ENCODE data around the gene RAB11B. TPM values are rescaled to one million over a fixed set of nuclear protein-coding genes. Genes with fewer than 3 reads are reported as not detected.

RAB11B gene
- total and polyA plus RNA-seq, 2 of the 13 experiments (the other 11 are each of a cell fraction or from before 2014, with no cell fraction given): 6.0 to 28.4 TPM

DNA sequence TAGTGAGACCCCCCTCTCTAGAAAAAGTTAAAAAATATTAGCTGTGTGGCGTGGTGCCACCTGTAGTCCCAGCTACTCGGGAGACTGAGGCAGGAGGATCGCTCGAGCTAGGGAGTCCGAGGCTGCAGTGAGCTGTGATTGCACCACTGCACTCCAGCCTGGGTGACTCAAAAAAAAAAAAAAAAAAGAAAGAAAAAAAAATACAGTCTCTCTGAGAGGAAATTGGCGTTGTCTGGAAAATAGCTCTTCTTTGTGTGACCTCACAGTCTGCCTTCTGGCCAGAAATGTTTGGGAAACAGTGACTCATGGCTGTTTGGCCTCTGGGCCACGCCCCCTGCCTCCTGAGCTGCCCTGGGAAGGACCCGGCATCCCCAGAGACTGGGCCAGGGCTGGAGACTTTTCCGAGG lies 33.7 kb downstream of the RAB11B start (continued):
- TF ChIP-seq, protein P1, sequence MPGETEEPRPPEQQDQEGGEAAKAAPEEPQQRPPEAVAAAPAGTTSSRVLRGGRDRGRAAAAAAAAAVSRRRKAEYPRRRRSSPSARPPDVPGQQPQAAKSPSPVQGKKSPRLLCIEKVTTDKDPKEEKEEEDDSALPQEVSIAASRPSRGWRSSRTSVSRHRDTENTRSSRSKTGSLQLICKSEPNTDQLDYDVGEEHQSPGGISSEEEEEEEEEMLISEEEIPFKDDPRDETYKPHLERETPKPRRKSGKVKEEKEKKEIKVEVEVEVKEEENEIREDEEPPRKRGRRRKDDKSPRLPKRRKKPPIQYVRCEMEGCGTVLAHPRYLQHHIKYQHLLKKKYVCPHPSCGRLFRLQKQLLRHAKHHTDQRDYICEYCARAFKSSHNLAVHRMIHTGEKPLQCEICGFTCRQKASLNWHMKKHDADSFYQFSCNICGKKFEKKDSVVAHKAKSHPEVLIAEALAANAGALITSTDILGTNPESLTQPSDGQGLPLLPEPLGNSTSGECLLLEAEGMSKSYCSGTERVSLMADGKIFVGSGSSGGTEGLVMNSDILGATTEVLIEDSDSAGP (CRISPR knock-in tag; IDR thresholded peaks at IDR 0.05; ENCODE audit: borderline replicate concordance): 0 out of 2 replicates have a peak, but pooled peaks have one; percentile 33
- TF ChIP-seq MBNL3 (CRISPR knock-in tag; conservative IDR thresholded peaks at IDR 0.05) (no peak), ZBTB38 (CRISPR knock-in tag; IDR thresholded peaks at IDR 0.05) (no peak), PBX3 (CRISPR knock-in tag; IDR thresholded peaks at IDR 0.05; ENCODE audit: borderline replicate concordance) (no peak), ZFY (CRISPR knock-in tag; IDR thresholded peaks at IDR 0.05) (no peak), TCF12 (IDR thresholded peaks at IDR 0.05) (no peak), TCF12 (CRISPR knock-in tag; IDR thresholded peaks at IDR 0.05) (no peak), ZNF350 (CRISPR knock-in tag; IDR thresholded peaks at IDR 0.05; ENCODE audit: borderline replicate concordance, low read depth) (no peak), NFE2 (CRISPR knock-in tag; IDR thresholded peaks at IDR 0.05) (no peak), MYNN (CRISPR knock-in tag; IDR thresholded peaks at IDR 0.05; ENCODE audit: low read depth) (no peak), ZNF143 (CRISPR knock-in tag; IDR thresholded peaks at IDR 0.05) (no peak), TIGD3 (CRISPR knock-in tag; IDR thresholded peaks at IDR 0.05; ENCODE audit: borderline replicate concordance) (no peak), ZSCAN20 (CRISPR knock-in tag; IDR thresholded peaks at IDR 0.05; ENCODE audit: borderline replicate concordance) (no peak), ZNF558 (CRISPR knock-in tag; IDR thresholded peaks at IDR 0.05; ENCODE audit: borderline replicate concordance) (no peak), ZNF274 (CRISPR knock-in tag; IDR thresholded peaks at IDR 0.05) (no peak), POLR2A (IDR thresholded peaks at IDR 0.05; ENCODE audit: insufficient read depth in 1 of 2, low read depth in 2 of 2, low read length in 2 of 2) (no peak), KLF13 (CRISPR knock-in tag; IDR thresholded peaks at IDR 0.05) (no peak)
- TF ChIP-seq, protein P2, sequence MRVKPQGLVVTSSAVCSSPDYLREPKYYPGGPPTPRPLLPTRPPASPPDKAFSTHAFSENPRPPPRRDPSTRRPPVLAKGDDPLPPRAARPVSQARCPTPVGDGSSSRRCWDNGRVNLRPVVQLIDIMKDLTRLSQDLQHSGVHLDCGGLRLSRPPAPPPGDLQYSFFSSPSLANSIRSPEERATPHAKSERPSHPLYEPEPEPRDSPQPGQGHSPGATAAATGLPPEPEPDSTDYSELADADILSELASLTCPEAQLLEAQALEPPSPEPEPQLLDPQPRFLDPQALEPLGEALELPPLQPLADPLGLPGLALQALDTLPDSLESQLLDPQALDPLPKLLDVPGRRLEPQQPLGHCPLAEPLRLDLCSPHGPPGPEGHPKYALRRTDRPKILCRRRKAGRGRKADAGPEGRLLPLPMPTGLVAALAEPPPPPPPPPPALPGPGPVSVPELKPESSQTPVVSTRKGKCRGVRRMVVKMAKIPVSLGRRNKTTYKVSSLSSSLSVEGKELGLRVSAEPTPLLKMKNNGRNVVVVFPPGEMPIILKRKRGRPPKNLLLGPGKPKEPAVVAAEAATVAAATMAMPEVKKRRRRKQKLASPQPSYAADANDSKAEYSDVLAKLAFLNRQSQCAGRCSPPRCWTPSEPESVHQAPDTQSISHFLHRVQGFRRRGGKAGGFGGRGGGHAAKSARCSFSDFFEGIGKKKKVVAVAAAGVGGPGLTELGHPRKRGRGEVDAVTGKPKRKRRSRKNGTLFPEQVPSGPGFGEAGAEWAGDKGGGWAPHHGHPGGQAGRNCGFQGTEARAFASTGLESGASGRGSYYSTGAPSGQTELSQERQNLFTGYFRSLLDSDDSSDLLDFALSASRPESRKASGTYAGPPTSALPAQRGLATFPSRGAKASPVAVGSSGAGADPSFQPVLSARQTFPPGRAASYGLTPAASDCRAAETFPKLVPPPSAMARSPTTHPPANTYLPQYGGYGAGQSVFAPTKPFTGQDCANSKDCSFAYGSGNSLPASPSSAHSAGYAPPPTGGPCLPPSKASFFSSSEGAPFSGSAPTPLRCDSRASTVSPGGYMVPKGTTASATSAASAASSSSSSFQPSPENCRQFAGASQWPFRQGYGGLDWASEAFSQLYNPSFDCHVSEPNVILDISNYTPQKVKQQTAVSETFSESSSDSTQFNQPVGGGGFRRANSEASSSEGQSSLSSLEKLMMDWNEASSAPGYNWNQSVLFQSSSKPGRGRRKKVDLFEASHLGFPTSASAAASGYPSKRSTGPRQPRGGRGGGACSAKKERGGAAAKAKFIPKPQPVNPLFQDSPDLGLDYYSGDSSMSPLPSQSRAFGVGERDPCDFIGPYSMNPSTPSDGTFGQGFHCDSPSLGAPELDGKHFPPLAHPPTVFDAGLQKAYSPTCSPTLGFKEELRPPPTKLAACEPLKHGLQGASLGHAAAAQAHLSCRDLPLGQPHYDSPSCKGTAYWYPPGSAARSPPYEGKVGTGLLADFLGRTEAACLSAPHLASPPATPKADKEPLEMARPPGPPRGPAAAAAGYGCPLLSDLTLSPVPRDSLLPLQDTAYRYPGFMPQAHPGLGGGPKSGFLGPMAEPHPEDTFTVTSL (CRISPR knock-in tag; IDR thresholded peaks at IDR 0.05; ENCODE audit: borderline replicate concordance): peak; percentile 46; the same call in 1 of the 2 replicates
- TF ChIP-seq, protein P3, sequence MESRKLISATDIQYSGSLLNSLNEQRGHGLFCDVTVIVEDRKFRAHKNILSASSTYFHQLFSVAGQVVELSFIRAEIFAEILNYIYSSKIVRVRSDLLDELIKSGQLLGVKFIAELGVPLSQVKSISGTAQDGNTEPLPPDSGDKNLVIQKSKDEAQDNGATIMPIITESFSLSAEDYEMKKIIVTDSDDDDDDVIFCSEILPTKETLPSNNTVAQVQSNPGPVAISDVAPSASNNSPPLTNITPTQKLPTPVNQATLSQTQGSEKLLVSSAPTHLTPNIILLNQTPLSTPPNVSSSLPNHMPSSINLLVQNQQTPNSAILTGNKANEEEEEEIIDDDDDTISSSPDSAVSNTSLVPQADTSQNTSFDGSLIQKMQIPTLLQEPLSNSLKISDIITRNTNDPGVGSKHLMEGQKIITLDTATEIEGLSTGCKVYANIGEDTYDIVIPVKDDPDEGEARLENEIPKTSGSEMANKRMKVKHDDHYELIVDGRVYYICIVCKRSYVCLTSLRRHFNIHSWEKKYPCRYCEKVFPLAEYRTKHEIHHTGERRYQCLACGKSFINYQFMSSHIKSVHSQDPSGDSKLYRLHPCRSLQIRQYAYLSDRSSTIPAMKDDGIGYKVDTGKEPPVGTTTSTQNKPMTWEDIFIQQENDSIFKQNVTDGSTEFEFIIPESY (CRISPR knock-in tag; IDR thresholded peaks at IDR 0.05): no peak
